ENCODE data around the gene FURIN.
"Not testable (repeated sequence)": the region's sequence is repeated elsewhere in the genome, so short reads cannot be mapped to it uniquely, and the experiment has no call there.

Gene FURIN

GRCh38 chr15:90870354-90871138 is 2.2 kb downstream of the FURIN start:
- DNase-seq (ENCODE audit: low read depth), result no peak

- DNase-seq (ENCODE audit: low read depth), result no peak
Observed at GRCh38 chr15:90871139-90871715, 2.8 kb downstream of the FURIN start.

- DNase-seq (ENCODE audit: low read depth), result no peak
Observed at GRCh38 chr15:90871716-90872485, 3.5 kb downstream of the FURIN start.

- no peak for DNase-seq (ENCODE audit: low read depth)
Observed at GRCh38 chr15:90872486-90873184, 4.2 kb downstream of the FURIN start.

GRCh38 chr15:90873488-90873997 is 5.2 kb downstream of the FURIN start:
- DNase-seq (ENCODE audit: low read depth), result no peak

GRCh38 chr15:90873998-90874605 is 5.7 kb downstream of the FURIN start:
- DNase-seq (ENCODE audit: low read depth), result no peak

GRCh38 chr15:90874986-90875385 is 6.6 kb downstream of the FURIN start:
- not testable (repeated sequence) for DNase-seq (ENCODE audit: low read depth)

- DNase-seq (ENCODE audit: low read depth), result no peak
Observed at GRCh38 chr15:90875549-90875981, 7.2 kb downstream of the FURIN start.

- DNase-seq (ENCODE audit: low read depth), result no peak
Observed at GRCh38 chr15:90876046-90876445, 7.7 kb downstream of the FURIN start.

GRCh38 chr15:90876512-90877170 is 8.3 kb downstream of the FURIN start:
- DNase-seq (ENCODE audit: low read depth), result no peak

- no peak for DNase-seq (ENCODE audit: low read depth)
Observed at GRCh38 chr15:90877315-90877714, 8.9 kb downstream of the FURIN start.

- no peak for DNase-seq (ENCODE audit: low read depth)
Observed at GRCh38 chr15:90877996-90878395, 9.6 kb downstream of the FURIN start.

GRCh38 chr15:90878660-90879059 is 10.3 kb downstream of the FURIN start:
- no peak for DNase-seq (ENCODE audit: low read depth)

- DNase-seq (ENCODE audit: low read depth), result no peak
Observed at GRCh38 chr15:90879730-90880366, 11.5 kb downstream of the FURIN start.

GRCh38 chr15:90880381-90881145 is 12.2 kb downstream of the FURIN start:
- no peak for DNase-seq (ENCODE audit: low read depth)

- no peak for DNase-seq (ENCODE audit: low read depth)
Observed at GRCh38 chr15:90881181-90881977, 13.0 kb downstream of the FURIN start.

GRCh38 chr15:90881978-90882721 is 13.8 kb downstream of the FURIN start:
- no peak for DNase-seq (ENCODE audit: low read depth)

GRCh38 chr15:90882781-90883525 is 14.6 kb downstream of the FURIN start:
- no peak for DNase-seq (ENCODE audit: low read depth)

Measured in stromal cell of bone marrow (primary cell).